Testis (tissue), 2 donors: ENCODE results near the gene TRPV6.

ENCODE experiments used
- CTCF ChIP-seq, 3 experiments: fragments of 450-650 bp in 2 of 3; fragments of 200-600 bp in 1 of 3; sonication (generic) in 1 of 3; IDR thresholded peaks; one replicate each; pipeline ENCODE4 v1.5.1; 2016 to 2019; ENCODE audit warnings: antibody characterized with exemption in 3 of 3, mild to moderate bottlenecking in 2 of 3, moderate library complexity in 1 of 3
- POLR2A ChIP-seq: fragments of 450-650 bp; IDR thresholded peaks from one replicate; pipeline ENCODE4 v1.6.1; 2017; ENCODE audit warnings: antibody characterized with exemption, mild to moderate bottlenecking, moderate library complexity

GRCh38 chr7:142918901-142919300 is 33.4 kb upstream of the TRPV6 start:
- no peak for TF ChIP-seq CTCF (IDR thresholded peaks at IDR 0.05)
- no peak for TF ChIP-seq POLR2A
